Muscle of back (tissue), 11 donors: ENCODE data around the gene BPIFB6. TPM values are rescaled to one million over a fixed set of nuclear protein-coding genes. Genes with fewer than 3 reads are reported as not detected.

Experiments
- DNase-seq, 3 donors: peaks; one replicate each; pipeline versions ENCODE4 v3.0.0 to v3.0.0-alpha.2; 2013
- polyA plus RNA-seq, 10 donors: library from polyadenylated mRNA; unstranded; fragments of 120-200 nt; gene quantifications; one replicate each; pipeline ENCODE4 v1.2.1, GENCODE V29; 2013; ENCODE audit not compliant: insufficient read length in 10 of 10

BPIFB6 gene
- polyA plus RNA-seq, 10 donors: not detected

DNA sequence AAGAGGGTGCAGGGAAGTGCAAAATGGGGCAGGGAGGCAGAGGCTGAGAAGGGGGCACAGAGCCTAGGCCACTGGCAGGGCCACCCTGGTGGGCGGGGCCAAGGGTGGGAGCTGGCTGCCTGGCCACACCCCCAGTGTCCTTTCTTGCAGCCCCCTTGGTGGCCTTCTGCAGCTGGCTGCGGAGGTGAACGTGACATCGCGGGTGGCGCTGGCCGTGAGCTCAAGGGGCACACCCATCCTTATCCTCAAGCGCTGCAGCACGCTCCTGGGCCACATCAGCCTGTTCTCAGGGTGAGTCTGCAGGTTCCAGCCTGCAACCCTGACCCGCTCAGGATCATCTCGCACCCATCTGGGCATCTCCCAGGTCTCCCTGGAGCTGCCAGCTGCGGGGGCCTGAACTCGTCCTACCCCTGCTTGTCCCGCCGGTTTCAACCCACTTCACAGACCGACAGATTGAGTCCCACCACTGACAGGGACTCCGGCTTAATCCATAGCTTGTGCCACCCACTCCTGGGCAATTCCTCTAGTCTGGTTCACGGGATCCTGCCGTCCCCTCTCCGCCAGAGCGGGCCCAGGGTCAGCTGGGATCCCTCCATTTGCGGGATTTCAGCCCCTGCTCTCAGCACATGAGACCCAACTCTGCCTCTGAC lies 28.4 kb downstream of the BPIFB6 start:
- DNase-seq: no peak

- DNase-seq: peak in 1 of 3 donors; percentile 10
These were observed 30.2 kb downstream of the BPIFB6 start for GRCh38 chr20:33061658-33062028.

- no peak for DNase-seq
These were observed 30.8 kb downstream of the BPIFB6 start for GRCh38 chr20:33062105-33062824.

DNA sequence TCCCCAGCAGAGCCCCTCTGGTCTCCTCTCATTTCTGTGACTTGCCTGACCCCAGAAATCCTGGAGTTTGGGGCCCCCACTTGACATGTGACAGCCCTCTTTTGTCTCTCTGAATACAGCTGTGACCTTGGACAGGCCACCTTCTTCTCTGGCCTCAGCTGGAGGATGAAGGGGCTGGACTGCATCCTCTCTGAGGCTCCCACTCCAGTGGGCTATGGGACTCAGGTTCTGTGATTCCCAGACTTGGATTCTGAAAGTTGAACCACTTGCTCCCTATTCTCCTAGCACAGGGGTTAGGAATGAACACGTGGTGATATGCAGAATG lies 31.3 kb downstream of the BPIFB6 start:
- no peak for DNase-seq

DNA sequence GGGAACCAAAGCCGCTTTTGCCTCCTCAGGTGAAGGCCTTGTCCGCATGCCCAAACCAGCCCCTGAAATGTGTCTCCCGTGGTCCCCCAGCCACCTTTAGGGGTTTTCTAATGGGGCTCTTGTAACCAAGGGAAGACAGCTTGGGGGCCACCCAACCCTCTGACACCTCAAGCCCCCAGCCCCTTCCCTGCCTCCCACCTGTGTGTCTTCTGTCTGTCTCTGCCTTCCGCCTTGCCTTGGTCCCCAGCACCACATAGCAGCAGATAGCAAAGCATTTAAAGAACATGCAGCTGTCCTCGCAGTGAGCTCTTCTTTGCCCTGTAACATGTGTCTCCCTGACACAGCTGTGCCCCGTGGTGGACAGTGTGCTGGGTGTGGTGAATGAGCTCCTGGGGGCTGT lies 31.8 kb downstream of the BPIFB6 start:
- DNase-seq: no peak

- no peak for DNase-seq
These were observed 33.3 kb downstream of the BPIFB6 start for GRCh38 chr20:33064572-33065287.

DNA sequence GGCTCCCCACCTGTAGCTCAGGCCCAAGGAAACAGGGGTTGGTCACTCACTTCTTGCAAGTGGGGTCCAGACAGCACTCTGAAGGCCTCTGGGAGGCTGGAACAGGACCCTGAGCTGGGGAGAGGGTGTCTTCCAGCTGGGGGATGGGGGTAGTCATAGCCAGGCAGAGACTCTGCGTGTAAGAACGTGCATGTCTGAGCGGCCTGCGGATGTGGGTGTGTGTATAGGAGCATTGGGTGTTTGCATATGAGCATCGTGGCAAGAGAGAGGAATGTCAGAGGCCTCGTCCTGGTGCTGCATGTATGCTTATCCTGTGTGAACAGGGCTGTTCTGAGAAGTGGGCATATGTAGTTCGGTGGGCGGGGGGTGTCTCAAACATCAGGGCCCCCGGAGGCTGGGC lies 34.3 kb downstream of the BPIFB6 start:
- DNase-seq: no peak

DNA sequence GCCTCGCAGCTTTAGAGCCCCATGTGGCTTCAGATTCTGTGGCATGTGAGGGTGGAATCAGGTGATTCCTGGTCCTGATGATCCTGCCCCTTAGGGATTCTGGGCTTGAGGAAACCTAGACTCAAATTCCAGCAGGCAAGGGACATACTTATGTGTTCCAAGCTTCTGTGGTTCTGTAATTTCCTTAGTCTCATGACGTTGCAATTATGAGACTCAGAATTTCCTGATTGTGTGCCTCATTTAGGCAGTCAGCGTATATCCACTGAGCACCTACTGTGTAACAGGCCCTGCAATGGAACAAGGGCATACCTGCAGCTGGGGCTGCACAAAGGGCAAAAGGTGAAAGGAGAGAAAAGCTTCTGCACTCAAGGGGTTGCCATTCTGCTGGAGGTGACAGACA lies 36.4 kb downstream of the BPIFB6 start:
- no peak for DNase-seq

GRCh38 chr20:33068251-33068939 lies 36.9 kb downstream of the BPIFB6 start:
- DNase-seq: no peak

- DNase-seq: no peak
These were observed 38.2 kb downstream of the BPIFB6 start for GRCh38 chr20:33069673-33070072.

- DNase-seq: no peak
These were observed 38.9 kb downstream of the BPIFB6 start for GRCh38 chr20:33070111-33071053.

DNA sequence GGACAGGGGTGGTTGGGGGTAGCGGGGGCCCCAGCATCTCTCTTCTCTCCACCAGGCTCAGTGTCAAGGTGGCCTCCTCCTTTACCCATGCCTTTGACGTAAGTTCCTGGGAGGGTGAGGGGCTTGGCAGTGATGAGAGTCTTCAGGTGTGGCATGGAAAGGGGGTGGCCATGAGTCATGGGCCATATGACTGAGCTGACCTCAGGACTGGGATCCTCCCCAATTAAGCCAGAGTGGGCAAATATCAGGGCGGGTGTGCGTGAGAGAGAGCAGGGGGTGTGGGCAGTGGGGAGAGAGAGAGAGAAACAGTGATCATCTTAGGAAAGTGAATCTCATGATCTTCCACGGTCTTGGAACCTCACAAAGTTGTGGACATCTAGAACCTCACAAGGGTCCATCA lies 39.8 kb downstream of the BPIFB6 start:
- no peak for DNase-seq

- no peak for DNase-seq
These were observed 40.9 kb downstream of the BPIFB6 start for GRCh38 chr20:33072362-33072761.

DNA sequence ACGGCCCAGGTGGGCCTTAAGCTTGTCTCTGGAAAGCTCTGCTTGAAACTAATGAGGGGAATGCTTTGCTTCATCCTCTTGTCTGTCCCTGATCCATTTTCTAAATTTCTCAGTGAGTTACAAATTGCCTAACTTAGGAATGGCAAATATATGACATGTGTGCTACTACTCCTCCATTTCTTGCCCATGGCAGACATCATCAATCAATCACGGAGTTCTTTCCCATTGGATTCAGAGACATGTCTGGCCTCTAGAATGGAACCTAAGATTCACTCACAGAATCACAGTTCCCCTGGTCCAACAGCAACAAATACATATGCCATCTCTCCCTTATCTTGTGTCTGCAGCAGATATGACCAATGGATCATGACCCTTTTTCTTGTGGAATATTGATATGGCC lies 41.4 kb downstream of the BPIFB6 start:
- no peak for DNase-seq

GRCh38 chr20:33074675-33075074 lies 43.2 kb downstream of the BPIFB6 start:
- no peak for DNase-seq

DNA sequence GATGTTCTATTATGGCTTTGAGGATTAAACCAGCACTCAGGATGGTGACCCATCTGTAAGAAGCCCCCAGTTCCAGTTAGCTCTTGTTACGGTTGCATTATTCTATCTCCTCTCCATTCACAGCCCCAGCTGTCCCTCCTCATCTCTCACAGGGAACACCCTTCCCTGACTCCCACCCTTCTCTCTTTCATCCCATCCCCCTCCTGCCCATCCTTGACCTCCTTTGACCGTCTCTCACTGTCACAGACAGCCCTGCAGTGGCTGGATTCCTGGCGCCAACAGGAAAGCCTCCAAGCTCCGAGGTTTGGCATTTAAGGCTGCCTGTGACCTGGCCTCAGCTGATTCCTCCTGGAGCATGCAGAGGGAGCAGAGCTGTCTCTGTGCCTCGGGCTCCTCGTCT lies 43.8 kb downstream of the BPIFB6 start:
- DNase-seq: no peak

- DNase-seq: no peak
These were observed 45.4 kb downstream of the BPIFB6 start for GRCh38 chr20:33076662-33077372.

DNA sequence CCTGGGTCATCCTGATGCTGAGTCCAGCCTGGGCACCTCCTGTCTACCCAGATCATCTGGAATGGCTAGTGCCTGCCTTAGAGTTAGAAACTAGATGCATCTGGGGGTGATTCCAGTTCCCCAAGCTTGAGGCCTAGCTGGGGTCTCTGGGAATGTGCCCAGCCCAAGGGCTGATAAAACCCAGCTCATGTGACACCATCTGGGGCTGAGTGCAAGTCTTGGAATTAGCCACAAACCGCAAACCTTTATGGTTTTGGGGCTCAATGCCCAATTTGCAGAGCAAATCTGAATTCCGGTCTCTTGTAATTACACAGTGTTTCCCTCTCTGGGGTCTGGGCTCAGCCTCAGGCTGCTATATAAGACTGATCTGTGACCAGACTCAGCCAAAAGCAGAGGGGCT lies 47.8 kb downstream of the BPIFB6 start, which contains the start of gene BPIFB4:
Gene BPIFB4, plus strand, starts transcription at position 385 of the 400 bp plus-strand sequence. CDS start 1,884 bp downstream, outside the sequence.
- peak in 1 of 3 donors; percentile 10 for DNase-seq

DNA sequence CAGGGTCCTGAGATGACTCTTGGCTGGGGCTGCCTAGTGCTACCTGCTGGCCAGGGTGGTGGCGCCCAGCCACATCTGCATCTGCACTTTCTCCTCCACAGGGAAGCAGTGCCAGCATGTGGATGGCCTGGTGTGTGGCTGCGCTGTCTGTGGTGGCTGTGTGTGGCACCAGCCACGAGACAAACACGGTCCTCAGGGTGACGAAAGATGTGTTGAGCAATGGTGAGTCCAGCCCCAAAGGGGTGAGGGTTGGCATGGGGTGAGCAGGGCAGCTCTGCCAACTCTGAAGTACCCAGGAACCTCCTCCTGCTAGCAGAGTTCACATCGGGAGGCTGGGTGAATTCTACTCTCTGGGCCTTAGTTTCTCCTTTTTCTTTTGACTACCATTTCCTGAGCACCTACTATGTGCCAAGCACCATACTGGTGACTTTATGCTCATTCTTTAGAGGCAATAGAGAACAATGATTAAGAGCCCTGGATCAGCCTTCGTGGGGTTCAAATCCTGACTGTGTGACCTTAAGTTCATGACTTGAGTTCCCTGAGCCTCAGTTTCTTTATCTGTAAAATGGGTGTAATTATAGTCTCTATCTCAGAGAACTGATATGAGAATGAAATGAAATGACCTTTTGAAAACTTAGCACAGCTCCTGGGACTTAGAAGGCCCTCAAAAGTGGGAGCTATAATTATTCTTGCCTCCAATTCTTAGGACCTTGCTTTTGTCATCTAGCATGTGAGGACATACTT lies 50.1 kb downstream of the BPIFB6 start:
- no peak for DNase-seq

DNA sequence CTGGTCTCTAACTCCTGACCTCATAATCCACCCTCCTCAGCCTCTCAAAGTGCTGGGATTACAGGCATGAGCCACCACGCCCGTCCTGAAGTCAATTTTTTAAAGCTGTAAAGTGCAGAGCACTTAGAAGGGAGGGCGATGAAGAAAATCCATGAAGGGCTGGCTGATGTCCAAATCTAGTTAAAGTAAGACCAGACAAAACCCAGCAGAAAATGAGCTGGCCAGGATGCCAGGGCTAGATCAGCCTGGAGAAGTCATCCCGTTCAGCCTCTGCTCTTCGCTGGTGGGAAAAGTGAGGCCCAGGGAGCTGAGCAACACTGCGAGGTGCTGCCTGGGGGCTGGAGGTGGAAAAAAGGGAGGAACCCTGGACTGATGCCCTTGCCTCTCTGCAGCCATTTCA lies 51.1 kb downstream of the BPIFB6 start:
- no peak for DNase-seq
